Measurements from ENCODE around the gene ALG6. TPM values are rescaled to one million over a fixed set of nuclear protein-coding genes. Genes with fewer than 3 reads are reported as not detected.
A peak's percentile ranks its signal among the peaks of the same experiment; 100 is the strongest.

ALG6 gene
- total and polyA plus RNA-seq, 2 donors (not counting 1 experiment from before 2014, with no cell fraction given) = 12.5 to 15.9 TPM

DNA sequence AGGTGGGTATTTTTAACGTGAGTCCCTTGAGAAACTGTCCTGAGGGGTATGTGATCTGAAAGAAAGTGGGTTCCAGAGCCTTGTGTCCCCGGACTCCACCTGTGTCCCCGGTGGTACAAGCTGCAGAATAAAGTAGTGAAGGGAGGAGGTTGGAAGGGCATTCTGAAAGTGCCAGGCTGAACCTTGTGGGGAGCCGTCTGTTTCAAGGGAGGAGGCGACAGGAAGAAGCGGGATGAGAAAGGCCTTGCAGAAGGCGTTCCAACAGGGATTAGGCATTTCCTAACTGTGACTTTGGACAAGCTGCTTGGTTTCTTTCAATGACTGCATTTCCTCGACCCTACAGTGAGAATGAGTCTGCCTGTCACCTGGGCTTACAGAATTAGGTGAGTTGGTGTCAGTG, 39.3 kb upstream of the ALG6 start:
- peak; percentile 20 for TF ChIP-seq EZH2 (IDR thresholded peaks at IDR 0.05; ENCODE audit: low read length, missing control alignments)
- TF ChIP-seq, protein P1, sequence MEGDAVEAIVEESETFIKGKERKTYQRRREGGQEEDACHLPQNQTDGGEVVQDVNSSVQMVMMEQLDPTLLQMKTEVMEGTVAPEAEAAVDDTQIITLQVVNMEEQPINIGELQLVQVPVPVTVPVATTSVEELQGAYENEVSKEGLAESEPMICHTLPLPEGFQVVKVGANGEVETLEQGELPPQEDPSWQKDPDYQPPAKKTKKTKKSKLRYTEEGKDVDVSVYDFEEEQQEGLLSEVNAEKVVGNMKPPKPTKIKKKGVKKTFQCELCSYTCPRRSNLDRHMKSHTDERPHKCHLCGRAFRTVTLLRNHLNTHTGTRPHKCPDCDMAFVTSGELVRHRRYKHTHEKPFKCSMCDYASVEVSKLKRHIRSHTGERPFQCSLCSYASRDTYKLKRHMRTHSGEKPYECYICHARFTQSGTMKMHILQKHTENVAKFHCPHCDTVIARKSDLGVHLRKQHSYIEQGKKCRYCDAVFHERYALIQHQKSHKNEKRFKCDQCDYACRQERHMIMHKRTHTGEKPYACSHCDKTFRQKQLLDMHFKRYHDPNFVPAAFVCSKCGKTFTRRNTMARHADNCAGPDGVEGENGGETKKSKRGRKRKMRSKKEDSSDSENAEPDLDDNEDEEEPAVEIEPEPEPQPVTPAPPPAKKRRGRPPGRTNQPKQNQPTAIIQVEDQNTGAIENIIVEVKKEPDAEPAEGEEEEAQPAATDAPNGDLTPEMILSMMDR (conservative IDR thresholded peaks at IDR 0.05 in 1 of 2, IDR thresholded peaks at IDR 0.05 in 1 of 2; ENCODE audit: low read depth in 1 of 2, low read length in 2 of 2) = no peak
- H3K36me3 ChIP-seq (ENCODE audit: control insufficient read depth, insufficient read depth, low read length) = no peaks in the 10 kb centered on the region
- H3K9ac ChIP-seq (ENCODE audit: insufficient read depth, low read length) = no peak overlapping the region
- peaks cover 2% of the 10 kb centered on the region for H3K4me1 ChIP-seq (ENCODE audit: control insufficient read depth, extremely low read depth, insufficient read depth, low read length)
- no peaks in the 10 kb centered on the region for H3K9me3 ChIP-seq (ENCODE audit: control insufficient read depth, insufficient read depth, low read depth, low read length)
- DNase-seq (ENCODE audit: low read depth in 2 of 2) = no peak
- H3K4me2 ChIP-seq (ENCODE audit: extremely low read depth, insufficient read depth, low read length) = no peak overlapping the region
- H4K20me1 ChIP-seq (ENCODE audit: control insufficient read depth, extremely low read depth, insufficient read depth, low read length) = no peaks in the 10 kb centered on the region
- no peak overlapping the region for H3K4me3 ChIP-seq (replicated peaks in 1 of 4; ENCODE audit: control extremely low read depth in 1 of 4, insufficient read depth in 1 of 4, low read depth in 3 of 4, low read length in 4 of 4)
- H3K27ac ChIP-seq (ENCODE audit: insufficient read depth, low read length) = no peak overlapping the region
- H3K27me3 ChIP-seq (ENCODE audit: control insufficient read depth, insufficient read depth, low read length) = peaks cover 83% of the 10 kb centered on the region
- H3K79me2 ChIP-seq (ENCODE audit: control insufficient read depth, insufficient read depth, low read length) = no peaks in the 10 kb centered on the region
- H2AFZ ChIP-seq (ENCODE audit: low read length) = no peak overlapping the region

DNA sequence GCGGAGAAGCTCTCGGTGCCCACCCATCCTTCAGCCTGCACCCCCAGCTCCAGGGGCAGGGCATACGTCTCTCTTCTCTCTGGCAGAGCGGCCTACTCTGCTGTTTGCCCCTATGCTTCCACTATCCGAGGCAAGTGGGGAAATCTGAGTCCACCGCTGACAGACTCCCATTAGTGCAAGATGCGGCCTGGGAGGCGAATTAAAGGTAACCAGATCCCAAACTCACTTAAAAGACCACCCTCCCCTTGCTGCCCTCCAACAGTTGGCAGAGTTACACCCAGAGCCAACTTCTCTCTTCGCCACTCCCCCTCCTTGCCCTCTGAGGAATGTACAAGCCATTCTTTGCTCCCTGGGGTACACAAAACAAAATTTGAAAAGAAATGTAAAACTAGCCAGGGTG, 38.6 kb upstream of the ALG6 start:
- DNase-seq (ENCODE audit: low read depth in 2 of 2) = no peak
- H3K79me2 ChIP-seq (ENCODE audit: control insufficient read depth, insufficient read depth, low read length) = no peaks in the 10 kb centered on the region
- H3K27ac ChIP-seq (ENCODE audit: insufficient read depth, low read length) = no peak overlapping the region
- H3K4me1 ChIP-seq (ENCODE audit: control insufficient read depth, extremely low read depth, insufficient read depth, low read length) = peaks cover 2% of the 10 kb centered on the region
- no peak for TF ChIP-seq EZH2 (IDR thresholded peaks at IDR 0.05; ENCODE audit: low read length, missing control alignments)
- TF ChIP-seq, protein P1 (conservative IDR thresholded peaks at IDR 0.05 in 1 of 2, IDR thresholded peaks at IDR 0.05 in 1 of 2; ENCODE audit: low read depth in 1 of 2, low read length in 2 of 2) = no peak
- no peaks in the 10 kb centered on the region for H3K36me3 ChIP-seq (ENCODE audit: control insufficient read depth, insufficient read depth, low read length)
- no peak overlapping the region for H3K9ac ChIP-seq (ENCODE audit: insufficient read depth, low read length)
- H2AFZ ChIP-seq (ENCODE audit: low read length) = no peak overlapping the region
- H3K27me3 ChIP-seq (ENCODE audit: control insufficient read depth, insufficient read depth, low read length) = peaks cover 80% of the 10 kb centered on the region
- no peak overlapping the region for H3K4me3 ChIP-seq (replicated peaks in 1 of 4; ENCODE audit: control extremely low read depth in 1 of 4, insufficient read depth in 1 of 4, low read depth in 3 of 4, low read length in 4 of 4)
- H4K20me1 ChIP-seq (ENCODE audit: control insufficient read depth, extremely low read depth, insufficient read depth, low read length) = no peaks in the 10 kb centered on the region
- H3K9me3 ChIP-seq (ENCODE audit: control insufficient read depth, insufficient read depth, low read depth, low read length) = no peaks in the 10 kb centered on the region
- H3K4me2 ChIP-seq (ENCODE audit: extremely low read depth, insufficient read depth, low read length) = no peak overlapping the region

DNA sequence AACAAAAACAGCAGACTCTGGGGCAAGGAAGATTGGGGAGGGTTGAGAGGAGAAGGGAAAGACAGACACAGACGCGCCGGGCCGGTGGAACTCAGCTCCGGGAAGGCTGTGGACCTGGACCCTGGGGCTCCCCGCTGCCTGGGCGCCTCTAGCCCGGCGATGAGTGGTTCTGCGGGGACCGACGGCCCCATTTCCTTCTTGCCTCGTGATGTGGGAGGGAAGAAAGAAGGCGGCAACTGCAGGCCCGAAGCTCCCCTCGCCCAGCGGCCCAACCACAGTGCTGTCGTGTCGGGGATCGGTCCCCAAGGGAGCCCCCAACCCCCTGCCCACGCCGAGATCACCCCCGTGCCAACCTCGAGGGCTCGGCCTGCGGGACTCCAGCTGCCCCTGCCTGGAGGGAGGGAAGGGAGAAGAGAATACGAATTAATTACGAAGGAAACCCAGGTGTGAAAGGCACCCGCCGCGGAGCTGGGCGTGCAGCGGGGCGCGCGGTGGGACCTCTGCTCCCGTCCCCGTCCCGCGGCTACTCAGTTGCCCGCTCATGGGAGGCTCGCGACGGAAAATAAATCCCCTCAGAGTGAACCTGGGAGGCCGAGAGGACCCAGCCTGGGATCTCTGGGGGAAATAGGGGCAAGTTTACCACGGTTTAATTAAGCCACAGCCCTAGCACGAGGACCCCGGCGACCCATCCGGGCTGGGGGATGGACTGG, 37.7 kb upstream of the ALG6 start:
- peak; percentile 74 for TF ChIP-seq EZH2 (IDR thresholded peaks at IDR 0.05; ENCODE audit: low read length, missing control alignments)
- TF ChIP-seq, protein P1 (conservative IDR thresholded peaks at IDR 0.05 in 1 of 2, IDR thresholded peaks at IDR 0.05 in 1 of 2; ENCODE audit: low read depth in 1 of 2, low read length in 2 of 2) = no peak
- H3K79me2 ChIP-seq (ENCODE audit: control insufficient read depth, insufficient read depth, low read length) = no peaks in the 10 kb centered on the region
- no peak overlapping the region for H3K9ac ChIP-seq (ENCODE audit: insufficient read depth, low read length)
- DNase-seq (ENCODE audit: low read depth in 2 of 2) = no peak
- H3K4me3 ChIP-seq (replicated peaks in 1 of 4; ENCODE audit: control extremely low read depth in 1 of 4, insufficient read depth in 1 of 4, low read depth in 3 of 4, low read length in 4 of 4) = no peak overlapping the region
- peaks cover 72% of the 10 kb centered on the region for H3K27me3 ChIP-seq (ENCODE audit: control insufficient read depth, insufficient read depth, low read length)
- no peaks in the 10 kb centered on the region for H3K9me3 ChIP-seq (ENCODE audit: control insufficient read depth, insufficient read depth, low read depth, low read length)
- H3K4me1 ChIP-seq (ENCODE audit: control insufficient read depth, extremely low read depth, insufficient read depth, low read length) = peaks cover 2% of the 10 kb centered on the region
- H2AFZ ChIP-seq (ENCODE audit: low read length) = no peak overlapping the region
- H3K36me3 ChIP-seq (ENCODE audit: control insufficient read depth, insufficient read depth, low read length) = no peaks in the 10 kb centered on the region
- no peaks in the 10 kb centered on the region for H4K20me1 ChIP-seq (ENCODE audit: control insufficient read depth, extremely low read depth, insufficient read depth, low read length)
- no peak overlapping the region for H3K4me2 ChIP-seq (ENCODE audit: extremely low read depth, insufficient read depth, low read length)
- no peak overlapping the region for H3K27ac ChIP-seq (ENCODE audit: insufficient read depth, low read length)
